Choroid plexus epithelial cell (primary cell): ENCODE data around the gene SLC44A5.

Source experiments
- DNase-seq: peaks from one replicate; pipeline ENCODE4 v3.0.0-alpha.2; 2010; ENCODE audit warnings: low read depth
- H3K4me3 ChIP-seq: 2 replicates; pipeline ENCODE4 v1.5.1; 2011; ENCODE audit warnings: low read depth, mild to moderate bottlenecking, control low read depth, low read length, moderate library complexity
- CTCF ChIP-seq: conservative IDR thresholded peaks from 2 replicates; pipeline ENCODE4 v1.5.1; 2011; ENCODE audit warnings: low read depth, mild to moderate bottlenecking, control low read depth, inconsistent platforms, low read length, moderate library complexity

The SLC44A5 gene

GRCh38 chr1:75559800-75560199 is 51.1 kb downstream of the SLC44A5 start:
- no peak overlapping the region for H3K4me3 ChIP-seq
- TF ChIP-seq CTCF = no peak
- no peak for DNase-seq

GRCh38 chr1:75559136-75559535 is 51.8 kb downstream of the SLC44A5 start:
- no peak overlapping the region for H3K4me3 ChIP-seq
- TF ChIP-seq CTCF = no peak
- DNase-seq = no peak

GRCh38 chr1:75554870-75555269 is 56.0 kb downstream of the SLC44A5 start:
- no peak for DNase-seq
- no peak overlapping the region for H3K4me3 ChIP-seq
- TF ChIP-seq CTCF = no peak

- H3K4me3 ChIP-seq = no peak overlapping the region
- no peak for TF ChIP-seq CTCF
- DNase-seq = no peak
Observed at GRCh38 chr1:75554181-75554580, 56.7 kb downstream of the SLC44A5 start.

GRCh38 chr1:75550559-75550958 is 60.4 kb downstream of the SLC44A5 start:
- no peak for TF ChIP-seq CTCF
- H3K4me3 ChIP-seq = no peak overlapping the region
- no peak for DNase-seq

GRCh38 chr1:75548721-75549480 is 62.0 kb downstream of the SLC44A5 start:
- no peak overlapping the region for H3K4me3 ChIP-seq
- TF ChIP-seq CTCF = no peak
- peak; percentile 21 for DNase-seq

GRCh38 chr1:75543705-75544104 is 67.2 kb downstream of the SLC44A5 start:
- no peak for DNase-seq
- no peak overlapping the region for H3K4me3 ChIP-seq
- no peak for TF ChIP-seq CTCF
